ENCODE measurements around the gene SPACA4. TPM values are rescaled to one million over a fixed set of nuclear protein-coding genes. Genes with fewer than 3 reads are reported as not detected.

Gene SPACA4
- total and polyA plus RNA-seq, 9 of the 15 experiments (the other 6 are each of a cell fraction or from before 2014, with no cell fraction given) = not detected

- TF ChIP-seq PRDM10 (IDR thresholded peaks at IDR 0.05; ENCODE audit: partially characterized antibody) (peak; percentile 48), LEF1 (IDR thresholded peaks at IDR 0.05) (no peak), JUND (IDR thresholded peaks at IDR 0.05; ENCODE audit: borderline replicate concordance, low read depth, low read length) (peak; percentile 81), JUND (tag; IDR thresholded peaks at IDR 0.05; ENCODE audit: borderline replicate concordance, low read depth, low read length) (peak; percentile 33; the same call in 1 of the 3 replicates), ZNF445 (CRISPR knock-in tag; IDR thresholded peaks at IDR 0.05; ENCODE audit: low read depth) (no peak), JUN (IDR thresholded peaks at IDR 0.05; ENCODE audit: borderline replicate concordance, low read depth, low read length) (0 out of 2 replicates have a peak, but pooled peaks have one; percentile 34), JUN (CRISPR knock-in tag; IDR thresholded peaks at IDR 0.05; ENCODE audit: borderline replicate concordance) (no peak), NR3C1 (CRISPR knock-in tag; IDR thresholded peaks at IDR 0.05) (no peak), CTBP1 (IDR thresholded peaks at IDR 0.05; ENCODE audit: borderline replicate concordance) (0 out of 2 replicates have a peak, but pooled peaks have one; percentile 20), FOSL1 (tag; conservative IDR thresholded peaks at IDR 0.05) (peak; percentile 79), SMARCE1 (IDR thresholded peaks at IDR 0.05) (peak; percentile 56; the same call in 1 of the 2 replicates), SMARCA4 (IDR thresholded peaks at IDR 0.05) (peak; percentile 40; the same call in 1 of the 2 replicates), ARID1B (IDR thresholded peaks at IDR 0.05) (peak; percentile 61), NKRF (IDR thresholded peaks at IDR 0.05; ENCODE audit: borderline replicate concordance) (no peak), ZNF592 (IDR thresholded peaks at IDR 0.05) (peak; percentile 38; the same call in 1 of the 2 replicates), NR0B1 (IDR thresholded peaks at IDR 0.05; ENCODE audit: partially characterized antibody) (no peak), MCM3 (IDR thresholded peaks at IDR 0.05) (no peak), KDM1A (IDR thresholded peaks at IDR 0.05) (peak; percentile 12 to 13; a peak in 1 of 4 replicates), ZFX (CRISPR knock-in tag; IDR thresholded peaks at IDR 0.05) (0 out of 2 replicates have a peak, but pooled peaks have one; percentile 28)
Measured at GRCh38 chr19:48565090-48565489, 41.5 kb upstream of the SPACA4 start (continued).
